ENCODE measurements around the gene CDH4. TPM values are rescaled to one million over a fixed set of nuclear protein-coding genes. Genes with fewer than 3 reads are reported as not detected.
"Not testable (repeated sequence)": the region's sequence is repeated elsewhere in the genome, so short reads cannot be mapped to it uniquely, and the experiment has no call there.

CDH4 gene
- polyA plus RNA-seq, 2 donors = 0.02 to 0.05 TPM

GRCh38 chr20:61849822-61850221 lies 597.8 kb downstream of the CDH4 start:
- 80 to 83% methylated on average over 12 of the region's 12 CpGs for WGBS, 2 donors
- no peak overlapping the region for H3K4me3 ChIP-seq (ENCODE audit: low read depth in 1 of 2, low read length in 2 of 2)
- H3K36me3 ChIP-seq (ENCODE audit: control insufficient read depth in 2 of 2, insufficient read depth in 2 of 2, low read length in 1 of 2) = no peaks in the 10 kb centered on the region
- no peaks in the 10 kb centered on the region for H3K4me1 ChIP-seq (ENCODE audit: control insufficient read depth in 2 of 2, insufficient read depth in 2 of 2, low read length in 1 of 2)
- peaks cover 0 to 2% of the 10 kb centered on the region in 2 donors for H3K9me3 ChIP-seq (ENCODE audit: control insufficient read depth in 2 of 2, insufficient read depth in 1 of 2, low read depth in 1 of 2, low read length in 1 of 2)
- H3K27ac ChIP-seq (ENCODE audit: low read depth in 2 of 2, low read length in 1 of 2) = no peak overlapping the region
- no peaks in the 10 kb centered on the region for H3K27me3 ChIP-seq (ENCODE audit: control insufficient read depth in 1 of 2, insufficient read depth in 2 of 2, low read length in 2 of 2)

- no peak overlapping the region for H3K27ac ChIP-seq (ENCODE audit: low read depth in 2 of 2, low read length in 1 of 2)
- peaks cover 0 to 2% of the 10 kb centered on the region in 2 donors for H3K9me3 ChIP-seq (ENCODE audit: control insufficient read depth in 2 of 2, insufficient read depth in 1 of 2, low read depth in 1 of 2, low read length in 1 of 2)
- WGBS, 2 donors = 64 to 72% methylated on average over 14 of the region's 14 CpGs
- H3K4me1 ChIP-seq (ENCODE audit: control insufficient read depth in 2 of 2, insufficient read depth in 2 of 2, low read length in 1 of 2) = no peaks in the 10 kb centered on the region
- H3K4me3 ChIP-seq (ENCODE audit: low read depth in 1 of 2, low read length in 2 of 2) = no peak overlapping the region
- no peaks in the 10 kb centered on the region for H3K27me3 ChIP-seq (ENCODE audit: control insufficient read depth in 1 of 2, insufficient read depth in 2 of 2, low read length in 2 of 2)
- no peaks in the 10 kb centered on the region for H3K36me3 ChIP-seq (ENCODE audit: control insufficient read depth in 2 of 2, insufficient read depth in 2 of 2, low read length in 1 of 2)
Observed at GRCh38 chr20:61850457-61850856, 598.4 kb downstream of the CDH4 start.

GRCh38 chr20:61850926-61851900 lies 599.2 kb downstream of the CDH4 start:
- Histone ChIP-seq H3K27ac (ENCODE audit: low read depth in 2 of 2, low read length in 1 of 2) (no peak overlapping the region), H3K4me3 (ENCODE audit: low read depth in 1 of 2, low read length in 2 of 2) (no peak overlapping the region), H3K27me3 (ENCODE audit: control insufficient read depth in 1 of 2, insufficient read depth in 2 of 2, low read length in 2 of 2) (no peaks in the 10 kb centered on the region), H3K4me1 (ENCODE audit: control insufficient read depth in 2 of 2, insufficient read depth in 2 of 2, low read length in 1 of 2) (no peaks in the 10 kb centered on the region), H3K36me3 (ENCODE audit: control insufficient read depth in 2 of 2, insufficient read depth in 2 of 2, low read length in 1 of 2) (no peaks in the 10 kb centered on the region), H3K9me3 (ENCODE audit: control insufficient read depth in 2 of 2, insufficient read depth in 1 of 2, low read depth in 1 of 2, low read length in 1 of 2) (peaks cover 0 to 3% of the 10 kb centered on the region in 2 donors)
- WGBS, 2 donors = 68 to 69% methylated on average over 32 of the region's 32 CpGs

GRCh38 chr20:61852268-61853072 lies 600.4 kb downstream of the CDH4 start:
- H3K9me3 ChIP-seq (ENCODE audit: control insufficient read depth in 2 of 2, insufficient read depth in 1 of 2, low read depth in 1 of 2, low read length in 1 of 2) = peaks cover 0 to 5% of the 10 kb centered on the region in 2 donors

GRCh38 chr20:61853073-61854005 lies 601.3 kb downstream of the CDH4 start:
- Histone ChIP-seq H3K4me3 (ENCODE audit: low read depth in 1 of 2, low read length in 2 of 2) (no peak overlapping the region), H3K4me1 (ENCODE audit: control insufficient read depth in 2 of 2, insufficient read depth in 2 of 2, low read length in 1 of 2) (no peaks in the 10 kb centered on the region), H3K27me3 (ENCODE audit: control insufficient read depth in 1 of 2, insufficient read depth in 2 of 2, low read length in 2 of 2) (no peaks in the 10 kb centered on the region), H3K9me3 (ENCODE audit: control insufficient read depth in 2 of 2, insufficient read depth in 1 of 2, low read depth in 1 of 2, low read length in 1 of 2) (peaks cover 0 to 5% of the 10 kb centered on the region in 2 donors), H3K36me3 (ENCODE audit: control insufficient read depth in 2 of 2, insufficient read depth in 2 of 2, low read length in 1 of 2) (no peaks in the 10 kb centered on the region), H3K27ac (ENCODE audit: low read depth in 2 of 2, low read length in 1 of 2) (no peak overlapping the region)
- WGBS, 2 donors = 77 to 80% methylated on average over 24 of the region's 24 CpGs

More at GRCh38 chr20:61852268-61853072, 600.4 kb downstream of the CDH4 start:
- Histone ChIP-seq H3K4me1 (ENCODE audit: control insufficient read depth in 2 of 2, insufficient read depth in 2 of 2, low read length in 1 of 2) (no peaks in the 10 kb centered on the region), H3K27ac (ENCODE audit: low read depth in 2 of 2, low read length in 1 of 2) (no peak overlapping the region), H3K36me3 (ENCODE audit: control insufficient read depth in 2 of 2, insufficient read depth in 2 of 2, low read length in 1 of 2) (no peaks in the 10 kb centered on the region), H3K4me3 (ENCODE audit: low read depth in 1 of 2, low read length in 2 of 2) (no peak overlapping the region), H3K27me3 (ENCODE audit: control insufficient read depth in 1 of 2, insufficient read depth in 2 of 2, low read length in 2 of 2) (no peaks in the 10 kb centered on the region)
- 85 to 87% methylated on average over 29 of the region's 29 CpGs for WGBS, 2 donors

- not testable (repeated sequence) for H3K36me3 ChIP-seq (ENCODE audit: control insufficient read depth in 2 of 2, insufficient read depth in 2 of 2, low read length in 1 of 2); H3K4me3 ChIP-seq (ENCODE audit: low read depth in 1 of 2, low read length in 2 of 2); H3K27me3 ChIP-seq (ENCODE audit: control insufficient read depth in 1 of 2, insufficient read depth in 2 of 2, low read length in 2 of 2); H3K4me1 ChIP-seq (ENCODE audit: control insufficient read depth in 2 of 2, insufficient read depth in 2 of 2, low read length in 1 of 2); H3K9me3 ChIP-seq (ENCODE audit: control insufficient read depth in 2 of 2, insufficient read depth in 1 of 2, low read depth in 1 of 2, low read length in 1 of 2); H3K27ac ChIP-seq (ENCODE audit: low read depth in 2 of 2, low read length in 1 of 2)
- WGBS, 2 donors = 90 to 96% methylated on average over 4 of the region's 4 CpGs
Observed at GRCh38 chr20:61854538-61854937, 602.5 kb downstream of the CDH4 start.

GRCh38 chr20:61855286-61855685 lies 603.2 kb downstream of the CDH4 start:
- H3K27ac ChIP-seq (ENCODE audit: low read depth in 2 of 2, low read length in 1 of 2) = no peak overlapping the region
- peaks cover 0 to 5% of the 10 kb centered on the region in 2 donors for H3K9me3 ChIP-seq (ENCODE audit: control insufficient read depth in 2 of 2, insufficient read depth in 1 of 2, low read depth in 1 of 2, low read length in 1 of 2)
- no peaks in the 10 kb centered on the region for H3K27me3 ChIP-seq (ENCODE audit: control insufficient read depth in 1 of 2, insufficient read depth in 2 of 2, low read length in 2 of 2)
- no peaks in the 10 kb centered on the region for H3K4me1 ChIP-seq (ENCODE audit: control insufficient read depth in 2 of 2, insufficient read depth in 2 of 2, low read length in 1 of 2)
- no peaks in the 10 kb centered on the region for H3K36me3 ChIP-seq (ENCODE audit: control insufficient read depth in 2 of 2, insufficient read depth in 2 of 2, low read length in 1 of 2)
- WGBS, 2 donors = 71 to 78% methylated on average over 8 of the region's 8 CpGs
- H3K4me3 ChIP-seq (ENCODE audit: low read depth in 1 of 2, low read length in 2 of 2) = no peak overlapping the region

GRCh38 chr20:61856626-61857413 lies 604.8 kb downstream of the CDH4 start:
- Histone ChIP-seq H3K4me1 (ENCODE audit: control insufficient read depth in 2 of 2, insufficient read depth in 2 of 2, low read length in 1 of 2) (no peaks in the 10 kb centered on the region), H3K27ac (ENCODE audit: low read depth in 2 of 2, low read length in 1 of 2) (no peak overlapping the region), H3K4me3 (ENCODE audit: low read depth in 1 of 2, low read length in 2 of 2) (no peak overlapping the region), H3K27me3 (ENCODE audit: control insufficient read depth in 1 of 2, insufficient read depth in 2 of 2, low read length in 2 of 2) (no peaks in the 10 kb centered on the region), H3K9me3 (ENCODE audit: control insufficient read depth in 2 of 2, insufficient read depth in 1 of 2, low read depth in 1 of 2, low read length in 1 of 2) (peaks cover 0 to 3% of the 10 kb centered on the region in 2 donors), H3K36me3 (ENCODE audit: control insufficient read depth in 2 of 2, insufficient read depth in 2 of 2, low read length in 1 of 2) (no peaks in the 10 kb centered on the region)
- WGBS, 2 donors = 85 to 87% methylated on average over 31 of the region's 31 CpGs
